VCaP (cell line): ENCODE results near the gene GRIFIN.
A peak's percentile ranks its signal among the peaks of the same experiment; 100 is the strongest.

Experiments
- H3K27ac ChIP-seq: fragments of 450-650 bp; 2 replicates; pipeline ENCODE4 v1.5.1; 2017
- TF ChIP-seq, protein P1 (sequence below): fragments of 450-650 bp; conservative IDR thresholded peaks from 2 replicates; pipeline ENCODE4 v1.5.1; 2017; ENCODE audit warnings: mild to moderate bottlenecking, moderate library complexity

The GRIFIN gene

GRCh38 chr7:2445898-2446555 is 30.2 kb downstream of the GRIFIN start:
- no peak overlapping the region for H3K27ac ChIP-seq
- TF ChIP-seq, protein P1, sequence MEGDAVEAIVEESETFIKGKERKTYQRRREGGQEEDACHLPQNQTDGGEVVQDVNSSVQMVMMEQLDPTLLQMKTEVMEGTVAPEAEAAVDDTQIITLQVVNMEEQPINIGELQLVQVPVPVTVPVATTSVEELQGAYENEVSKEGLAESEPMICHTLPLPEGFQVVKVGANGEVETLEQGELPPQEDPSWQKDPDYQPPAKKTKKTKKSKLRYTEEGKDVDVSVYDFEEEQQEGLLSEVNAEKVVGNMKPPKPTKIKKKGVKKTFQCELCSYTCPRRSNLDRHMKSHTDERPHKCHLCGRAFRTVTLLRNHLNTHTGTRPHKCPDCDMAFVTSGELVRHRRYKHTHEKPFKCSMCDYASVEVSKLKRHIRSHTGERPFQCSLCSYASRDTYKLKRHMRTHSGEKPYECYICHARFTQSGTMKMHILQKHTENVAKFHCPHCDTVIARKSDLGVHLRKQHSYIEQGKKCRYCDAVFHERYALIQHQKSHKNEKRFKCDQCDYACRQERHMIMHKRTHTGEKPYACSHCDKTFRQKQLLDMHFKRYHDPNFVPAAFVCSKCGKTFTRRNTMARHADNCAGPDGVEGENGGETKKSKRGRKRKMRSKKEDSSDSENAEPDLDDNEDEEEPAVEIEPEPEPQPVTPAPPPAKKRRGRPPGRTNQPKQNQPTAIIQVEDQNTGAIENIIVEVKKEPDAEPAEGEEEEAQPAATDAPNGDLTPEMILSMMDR = no peak

DNA sequence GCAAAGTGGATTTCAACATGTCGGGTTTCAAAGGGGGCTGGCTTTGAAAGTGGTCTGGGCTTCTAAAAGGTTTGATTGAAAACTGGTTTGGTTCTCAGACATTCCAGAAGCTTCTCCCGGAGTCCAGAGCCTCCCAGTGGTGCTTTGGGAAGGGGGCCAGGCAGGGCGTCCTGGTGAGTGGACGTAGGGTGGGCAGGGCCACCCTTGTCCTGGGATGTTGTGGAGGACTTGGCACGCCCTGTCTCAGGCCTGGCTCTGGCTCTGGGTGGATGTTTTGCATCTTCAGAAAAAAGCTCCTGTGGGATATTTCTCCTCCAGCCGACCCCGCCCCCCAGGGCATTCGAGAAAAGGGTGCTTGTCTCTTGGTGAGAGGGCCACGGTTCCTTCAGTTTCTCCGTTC is 31.2 kb downstream of the GRIFIN start:
- TF ChIP-seq, protein P1 = no peak
- no peak overlapping the region for H3K27ac ChIP-seq

DNA sequence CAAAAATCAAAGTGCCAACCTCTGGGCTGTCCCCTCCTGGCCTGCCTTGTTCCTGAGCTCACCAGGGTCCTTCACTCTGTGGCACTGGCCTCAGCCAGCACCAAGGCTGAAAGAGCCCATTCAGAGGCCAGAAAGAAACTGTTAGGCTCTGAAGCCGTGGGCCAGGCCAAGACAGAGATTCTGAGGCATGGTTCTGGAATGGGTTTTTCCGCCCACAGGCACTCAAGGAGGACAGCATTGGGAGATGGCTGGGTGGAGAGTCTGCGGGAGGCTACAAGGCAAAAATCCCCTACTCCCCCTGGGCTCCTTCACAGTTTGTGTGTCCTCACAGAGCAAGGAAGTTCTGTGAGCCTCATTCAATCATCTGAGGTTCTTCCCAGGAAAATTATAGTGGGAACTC is 31.7 kb downstream of the GRIFIN start:
- H3K27ac ChIP-seq = no peak overlapping the region
- TF ChIP-seq, protein P1 = no peak

DNA sequence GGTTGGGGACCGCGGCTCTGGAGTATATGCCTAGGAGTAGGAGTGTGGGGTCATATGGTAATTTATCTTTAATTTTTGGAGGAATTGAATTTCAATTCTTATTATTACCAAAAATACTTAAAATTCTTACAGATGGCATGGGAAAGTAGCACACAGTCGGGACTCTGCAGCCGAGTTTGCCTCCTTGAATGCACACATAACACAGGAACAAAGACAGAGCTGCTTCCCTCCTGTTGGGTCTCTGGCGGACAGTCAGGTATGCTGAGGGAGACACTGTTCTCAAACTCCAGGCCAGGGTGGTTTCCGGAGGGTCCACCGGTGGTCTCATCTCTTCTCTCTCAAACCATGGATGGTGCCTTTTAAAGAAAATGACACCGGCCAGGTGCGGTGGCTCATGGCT is 32.7 kb downstream of the GRIFIN start:
- TF ChIP-seq, protein P1 = no peak
- H3K27ac ChIP-seq = no peak overlapping the region

GRCh38 chr7:2441430-2442058 is 34.7 kb downstream of the GRIFIN start:
- H3K27ac ChIP-seq = no peak overlapping the region; the same call in 1 of the 2 replicates

GRCh38 chr7:2440608-2441245 is 35.5 kb downstream of the GRIFIN start:
- TF ChIP-seq, protein P1 = no peak
- peak overlapping the region; percentile 26; the same call in 1 of the 2 replicates for H3K27ac ChIP-seq

More at GRCh38 chr7:2441430-2442058, 34.7 kb downstream of the GRIFIN start:
- TF ChIP-seq, protein P1 = no peak

- TF ChIP-seq, protein P1 = no peak
- no peak overlapping the region for H3K27ac ChIP-seq
These were observed 37.4 kb downstream of the GRIFIN start for GRCh38 chr7:2438775-2439174.
